NCI-H1930 (cell line): ENCODE results near the gene CST1.
"Not testable (repeated sequence)": the region's sequence is repeated elsewhere in the genome, so short reads cannot be mapped to it uniquely, and the experiment has no call there.

Experiments
- DNase-seq, 2 experiments: peaks; one replicate each; lab custom pipeline; 2025; lab: John Stamatoyannopoulos, UW

Gene CST1, protein sequence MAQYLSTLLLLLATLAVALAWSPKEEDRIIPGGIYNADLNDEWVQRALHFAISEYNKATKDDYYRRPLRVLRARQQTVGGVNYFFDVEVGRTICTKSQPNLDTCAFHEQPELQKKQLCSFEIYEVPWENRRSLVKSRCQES

DNA sequence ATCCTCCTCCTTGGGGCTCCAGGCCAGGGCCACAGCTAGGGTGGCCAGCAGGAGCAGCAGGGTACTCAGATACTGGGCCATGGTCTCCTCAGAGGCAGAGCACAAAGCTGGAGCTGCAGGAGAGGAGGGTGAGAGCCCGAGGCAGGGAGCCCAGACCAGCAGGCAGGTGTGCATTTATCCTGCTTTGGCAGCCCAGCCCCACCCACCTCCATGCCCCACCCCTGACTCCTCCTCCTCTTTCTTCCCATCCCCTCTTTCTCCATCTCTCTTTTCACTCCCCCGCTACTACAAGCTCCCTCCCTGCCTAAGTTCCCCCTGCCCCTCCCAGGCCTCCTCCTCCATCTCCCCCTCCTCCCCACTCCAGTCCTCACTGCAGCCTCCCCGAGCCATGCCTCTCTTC is at the start of gene CST1:
Gene CST1, minus strand, starts transcription at position 150 of the 400 bp plus-strand sequence. Its CDS starts 69 bp downstream, at position 81.
- DNase-seq, result not testable (repeated sequence)

DNA sequence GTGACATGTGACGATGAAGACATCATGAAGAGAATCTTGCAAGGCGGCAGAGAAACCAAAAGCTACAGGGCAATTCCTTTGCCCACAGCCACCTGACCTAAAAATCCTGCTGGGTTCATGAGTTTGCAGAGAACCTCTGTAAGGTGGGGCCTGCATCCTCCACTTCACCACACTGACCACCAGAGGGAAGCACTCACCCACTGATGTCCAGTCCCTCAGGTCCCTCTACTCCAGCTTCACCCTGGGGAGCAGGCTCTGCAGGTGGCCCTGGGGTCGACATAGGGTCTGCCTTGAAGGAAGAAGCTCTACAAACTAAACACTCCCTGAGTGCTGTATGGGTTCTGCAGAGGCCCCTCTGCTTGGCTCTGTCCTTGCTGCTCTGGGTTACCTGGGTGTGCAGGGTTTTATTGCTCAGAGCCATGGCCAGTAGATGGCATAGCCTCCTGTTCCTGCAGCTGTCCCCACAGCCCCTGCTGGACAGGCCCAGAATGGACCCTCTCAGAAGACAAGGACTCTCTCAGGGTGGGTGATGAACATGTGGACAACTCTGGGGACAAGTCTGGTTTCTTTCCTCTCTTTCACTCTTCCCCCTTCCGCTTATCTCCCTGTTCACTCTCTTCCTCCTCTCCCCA is 48.6 kb upstream of the CST1 start:
- DNase-seq, result peak in 1 of 2 experiments; percentile 1

DNA sequence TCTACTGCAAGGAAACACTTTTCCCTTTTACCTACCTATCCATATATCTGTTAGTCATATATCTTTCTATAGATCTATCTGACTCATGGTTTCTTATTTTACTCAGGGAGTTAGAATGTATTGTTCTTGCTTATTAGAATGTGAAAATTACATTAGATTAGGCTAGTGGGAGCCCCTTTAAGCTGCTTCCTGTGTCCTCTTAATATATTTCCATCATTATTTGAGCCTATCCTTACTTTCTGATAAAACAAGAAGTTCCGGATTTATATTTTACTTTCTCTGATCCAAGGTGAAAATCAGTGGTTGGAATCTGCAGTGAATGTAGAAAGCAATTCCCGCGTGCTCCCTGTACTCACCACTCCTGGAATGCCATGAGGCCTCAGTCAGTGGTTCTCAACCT is 44.8 kb upstream of the CST1 start:
- no peak for DNase-seq

DNA sequence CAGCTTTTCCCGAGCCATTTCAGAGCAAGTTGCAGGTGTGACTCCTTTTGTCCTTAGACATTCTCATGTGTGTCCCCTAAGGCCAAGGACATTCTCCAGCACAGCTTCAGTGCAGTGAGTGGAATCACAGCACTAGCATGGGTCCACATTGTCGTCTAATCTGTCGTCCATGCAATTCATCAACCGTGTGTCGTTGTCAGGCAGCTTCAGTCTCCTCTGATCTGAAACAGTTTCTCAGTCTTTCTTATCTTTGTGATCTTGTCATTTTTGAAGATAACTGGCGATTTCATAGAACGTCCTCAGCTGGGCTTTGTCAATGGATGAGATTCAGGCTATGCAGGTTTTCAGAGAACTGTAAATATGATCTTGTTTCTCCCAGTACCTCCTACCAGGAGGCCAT is 44.1 kb upstream of the CST1 start:
- no peak for DNase-seq

DNA sequence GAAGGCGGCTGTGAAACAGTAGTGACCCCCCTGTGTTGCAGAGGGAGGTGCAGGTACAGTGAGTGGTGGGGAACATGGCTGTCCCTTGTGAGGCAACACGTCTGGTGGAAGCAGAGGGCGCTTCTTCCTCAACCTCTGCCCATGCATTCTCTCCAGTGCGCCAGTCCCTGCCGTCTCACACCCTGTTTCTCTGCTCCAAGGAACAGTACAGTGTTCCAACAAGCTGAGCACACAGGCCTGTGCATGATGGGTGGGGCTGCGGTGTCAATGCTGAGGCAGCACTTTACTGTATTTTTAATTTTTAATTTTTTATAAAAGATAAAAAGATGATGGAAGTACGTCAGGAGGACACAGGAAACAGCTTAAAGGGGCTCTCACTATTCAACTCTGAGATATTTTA is 43.3 kb upstream of the CST1 start:
- DNase-seq, result no peak

DNA sequence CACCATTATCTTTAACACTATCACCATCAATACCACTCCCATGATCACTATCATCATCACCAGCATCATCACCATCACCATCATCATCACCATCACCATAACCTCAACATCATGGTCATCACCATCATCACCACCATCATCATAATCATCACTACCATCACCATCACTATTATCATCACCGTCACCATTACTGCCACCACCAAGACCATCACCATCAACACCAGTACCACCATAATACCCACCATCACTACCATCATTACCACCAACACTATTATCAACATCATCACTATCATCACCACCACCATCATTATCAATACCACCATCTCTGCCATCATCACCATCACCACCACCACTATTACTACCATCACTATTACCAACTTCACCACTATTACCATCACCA is 32.7 kb upstream of the CST1 start:
- DNase-seq, result no peak

DNA sequence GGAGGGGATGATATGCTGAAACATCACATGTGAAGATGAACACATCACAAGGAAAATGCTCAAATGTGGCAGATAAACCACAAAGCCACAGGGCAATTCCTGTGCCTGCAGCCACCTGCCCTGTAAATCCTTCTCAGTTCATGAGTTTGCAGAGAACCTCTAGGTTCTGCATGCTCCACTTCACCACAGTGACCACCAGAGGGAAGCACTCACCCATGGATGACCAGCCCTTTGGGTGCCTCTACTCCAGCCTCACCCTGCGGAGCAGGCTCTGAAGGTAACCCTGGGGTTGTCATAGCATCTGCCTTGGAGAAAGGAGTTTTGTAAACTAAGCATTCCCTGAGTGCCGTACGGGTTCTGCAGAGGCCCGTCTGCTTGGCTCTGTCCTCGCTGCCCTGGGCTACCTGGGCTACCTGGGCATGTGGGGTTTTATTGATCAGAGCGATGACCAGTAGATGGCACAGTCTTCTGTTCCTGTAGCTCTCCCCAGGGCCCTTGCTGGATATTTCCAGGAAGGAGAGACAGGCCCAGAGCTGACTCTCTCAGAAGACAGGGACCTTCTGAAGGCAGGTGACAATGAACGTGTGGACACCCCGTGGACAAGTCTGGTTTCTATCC is 31.7 kb upstream of the CST1 start:
- DNase-seq, result peak in 1 of 2 experiments; percentile 48

DNA sequence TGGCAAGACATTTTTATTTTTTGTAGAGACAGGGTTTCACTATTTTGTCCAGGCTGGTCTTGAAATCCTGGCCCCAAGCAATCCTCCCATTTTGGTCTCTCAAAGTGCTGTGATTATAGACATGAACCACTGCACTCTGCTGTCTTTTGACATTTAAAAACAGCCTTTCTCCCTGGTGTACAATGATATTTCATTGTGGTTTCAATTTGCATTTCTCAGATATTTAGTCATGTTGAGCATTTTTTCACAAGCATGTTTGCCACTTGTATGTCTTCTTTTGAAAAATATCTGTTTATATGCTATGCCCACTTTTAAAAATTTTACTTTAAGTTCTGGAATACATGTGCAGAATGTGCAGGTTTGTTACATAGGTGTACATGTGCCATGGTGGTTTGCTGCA is 27.9 kb upstream of the CST1 start:
- DNase-seq, result not testable (repeated sequence)

DNA sequence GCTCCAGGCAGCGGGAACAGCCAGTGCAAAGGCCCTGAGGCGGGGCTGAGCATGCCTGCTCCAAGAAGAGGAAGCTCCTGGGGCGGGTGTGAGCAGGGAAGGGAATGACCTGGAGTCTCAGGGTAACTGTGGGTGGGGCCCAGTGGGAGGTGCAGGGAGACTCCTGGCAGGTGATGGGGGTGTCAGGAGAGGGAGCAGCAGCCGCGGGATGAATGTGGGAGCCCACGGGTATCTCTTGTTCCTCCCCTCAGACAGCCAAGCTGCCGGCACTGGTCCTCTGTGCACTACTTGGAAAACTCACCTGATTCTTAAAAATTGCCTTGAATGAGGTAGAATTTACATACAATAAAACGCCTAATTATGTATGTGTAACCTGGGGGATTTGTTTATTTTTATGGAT is 26.6 kb upstream of the CST1 start:
- not testable (repeated sequence) for DNase-seq

DNA sequence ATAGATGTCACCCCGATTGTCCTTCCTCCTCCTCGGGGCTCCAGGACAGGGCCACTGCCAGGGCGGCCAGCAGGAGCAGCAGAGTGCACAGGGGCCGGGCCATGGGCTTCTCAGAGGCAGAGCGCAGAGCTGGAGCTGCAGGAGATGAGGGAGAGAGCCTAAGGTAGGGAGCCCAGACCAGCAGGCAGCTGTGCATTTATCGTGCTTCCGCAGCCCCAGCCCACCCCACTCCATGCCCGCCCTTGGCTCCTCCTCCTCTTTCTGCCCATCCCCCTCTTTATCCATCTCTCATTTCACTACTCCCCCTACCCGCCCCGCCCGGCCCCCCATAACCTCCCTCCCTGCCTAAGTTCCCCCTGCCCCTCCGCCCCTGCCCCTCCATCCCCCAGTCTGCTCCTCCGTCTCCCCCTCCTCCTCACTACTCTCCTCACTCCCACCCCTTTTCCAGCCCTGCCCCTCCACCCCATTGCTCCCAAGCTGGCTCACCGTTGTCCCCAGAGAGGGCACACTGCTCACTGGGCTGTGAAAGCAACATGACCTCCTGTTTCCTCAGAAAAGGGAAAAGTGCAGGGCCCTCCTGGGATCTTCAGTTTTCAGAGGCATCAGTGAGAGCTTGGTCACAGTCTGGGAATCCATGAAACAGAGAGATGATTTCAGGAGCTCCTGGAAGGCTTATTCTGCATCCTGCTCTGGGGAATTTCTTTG is 25.5 kb upstream of the CST1 start:
- no peak for DNase-seq

DNA sequence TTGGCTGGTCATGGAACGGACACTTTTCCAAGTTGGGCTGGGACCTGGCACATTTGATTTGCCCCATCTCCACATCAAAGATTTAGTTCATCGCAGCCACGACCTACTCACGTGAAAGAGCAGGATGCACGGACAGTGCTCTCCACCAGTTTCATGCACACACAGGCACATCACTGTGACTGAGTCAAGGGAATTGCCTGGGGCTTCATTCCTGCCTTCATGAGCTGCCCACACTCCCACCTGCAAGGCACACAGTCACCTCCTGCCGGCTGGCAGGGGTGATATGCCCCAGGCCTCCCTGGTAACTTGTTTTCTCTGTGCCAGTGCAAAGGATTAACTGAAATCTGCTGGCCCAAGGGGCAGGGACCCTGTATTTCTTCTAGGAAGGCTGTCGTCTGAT is 23.3 kb upstream of the CST1 start:
- no peak for DNase-seq

DNA sequence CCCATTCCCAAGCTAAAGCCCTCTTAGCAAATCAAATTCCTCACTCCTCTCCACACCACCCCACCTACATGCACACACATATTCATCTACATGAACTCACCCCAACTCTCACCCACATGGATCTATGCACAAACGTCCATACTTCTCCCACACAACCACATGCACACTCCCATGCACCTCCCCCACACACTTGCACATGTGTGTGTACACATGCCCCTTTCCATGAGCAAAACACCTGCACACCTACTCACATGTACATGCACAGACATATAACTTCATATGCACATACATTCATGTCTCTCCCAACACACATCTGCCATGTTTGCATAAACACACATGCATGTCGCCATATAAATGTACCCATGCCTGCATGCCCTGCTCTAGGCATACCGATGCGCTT is 22.8 kb upstream of the CST1 start:
- DNase-seq, result no peak

DNA sequence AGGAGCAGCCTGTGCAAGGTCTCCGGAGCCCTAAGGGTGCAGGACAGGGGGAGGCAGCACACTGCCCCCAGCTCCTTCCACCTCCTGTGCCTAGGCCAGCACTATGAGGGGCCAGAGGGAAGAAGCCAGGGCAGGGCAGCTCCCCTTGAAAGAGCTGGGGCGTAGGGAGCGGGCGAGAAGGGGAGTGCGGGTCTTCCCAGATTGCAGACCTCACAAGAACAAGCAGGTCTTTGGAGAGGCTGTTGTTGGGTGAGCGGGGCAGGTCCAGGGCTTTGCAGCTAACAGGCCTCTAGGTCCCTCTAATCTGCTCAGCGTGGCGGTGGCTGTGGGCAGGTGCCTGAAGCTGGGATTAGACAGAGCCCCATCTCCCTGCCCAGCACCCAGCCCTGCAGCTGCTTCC is 22.4 kb upstream of the CST1 start:
- DNase-seq, result no peak

DNA sequence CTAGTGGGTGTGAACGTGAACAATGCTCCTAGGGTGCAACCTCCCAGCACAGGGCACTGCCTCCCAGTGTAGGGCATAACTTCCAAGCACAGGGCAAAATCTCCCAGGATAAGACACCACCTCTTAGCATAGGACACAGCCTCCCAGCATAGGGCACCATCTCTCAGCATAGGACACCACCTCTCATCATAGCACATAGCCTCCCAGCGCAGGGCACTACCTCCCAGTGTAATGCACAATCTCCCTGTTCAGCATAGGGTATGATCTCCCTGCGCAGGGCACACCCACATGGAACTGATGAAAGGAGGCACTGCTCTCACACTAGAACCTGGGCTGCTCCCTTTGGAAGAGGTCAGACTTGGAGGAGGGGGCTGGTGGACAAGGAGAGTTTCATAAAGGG is 21.3 kb upstream of the CST1 start:
- no peak for DNase-seq

DNA sequence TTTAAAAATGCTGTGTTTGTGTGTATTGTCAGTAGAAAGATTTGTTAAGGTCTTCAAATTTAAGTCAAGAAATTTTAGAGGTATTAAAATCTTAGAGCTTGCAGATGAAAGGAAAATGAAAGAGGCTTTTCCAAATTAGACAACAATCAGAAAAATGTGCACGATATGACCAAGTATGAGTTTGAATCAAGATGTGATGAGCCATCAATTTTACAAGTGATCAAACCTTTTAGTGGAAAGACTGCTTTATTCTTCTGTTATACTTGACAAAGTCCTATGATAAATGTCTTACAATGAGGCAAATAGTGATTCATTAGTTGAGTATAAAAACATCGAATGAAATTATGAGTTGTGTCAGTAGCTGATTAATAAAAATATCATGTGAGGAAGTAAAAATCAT is 19.6 kb upstream of the CST1 start:
- no peak for DNase-seq

DNA sequence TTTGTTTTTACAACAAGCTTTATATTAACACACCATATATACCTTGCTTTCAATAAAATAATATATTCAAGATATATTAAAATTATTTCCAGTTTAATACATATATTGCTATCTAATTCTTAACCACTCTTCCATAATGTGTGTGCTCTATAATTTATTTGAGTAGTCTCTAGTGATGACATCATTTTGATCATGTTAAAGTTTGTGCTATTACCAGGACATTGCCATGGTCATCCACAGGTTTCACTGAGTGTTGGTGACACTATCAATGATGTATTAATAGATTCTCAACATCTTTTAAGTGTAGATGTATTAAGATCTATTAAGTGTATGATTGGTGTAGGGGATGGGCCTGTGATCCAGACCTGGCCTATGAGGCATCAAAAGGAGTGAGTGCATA is 17.8 kb upstream of the CST1 start:
- not testable (repeated sequence) for DNase-seq

DNA sequence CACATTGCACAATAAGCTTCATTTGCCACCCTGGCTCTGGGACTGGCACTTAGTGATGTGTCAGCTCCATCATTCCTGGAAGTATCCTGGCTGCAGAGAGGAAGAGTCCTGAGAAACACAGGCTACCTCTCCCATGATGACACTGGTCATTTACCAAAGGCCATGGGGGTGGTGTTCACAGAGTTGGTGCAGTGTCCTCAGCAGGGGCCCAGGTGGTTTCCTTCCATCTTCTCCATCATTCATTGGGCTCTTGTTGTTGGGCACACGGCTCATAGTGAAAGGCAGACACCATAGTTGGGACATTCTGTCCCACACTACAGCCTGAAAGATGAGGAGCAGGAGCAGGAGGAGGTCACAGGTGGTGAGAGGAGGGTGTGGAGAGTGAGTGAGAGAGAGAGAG is 15.8 kb upstream of the CST1 start:
- no peak for DNase-seq

DNA sequence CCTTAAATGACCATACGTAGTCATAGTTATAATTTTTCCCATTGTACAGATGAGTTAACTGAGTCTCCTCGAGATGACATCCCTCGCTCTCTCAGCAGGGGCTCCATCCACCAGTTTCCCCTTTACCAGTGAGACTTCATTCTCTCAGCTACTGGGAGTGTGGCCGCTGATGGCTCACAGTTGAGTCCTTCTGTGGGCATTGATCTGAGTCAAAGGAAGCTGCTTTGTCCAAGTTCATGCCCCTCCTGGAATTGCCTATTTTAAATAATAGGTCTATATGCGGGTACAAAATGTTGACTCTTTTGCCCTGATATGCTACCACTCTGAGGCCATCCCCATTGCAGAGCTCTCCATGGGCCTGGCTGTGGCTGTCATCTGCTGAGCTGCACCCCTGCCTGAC is 14.8 kb upstream of the CST1 start:
- DNase-seq, result no peak

DNA sequence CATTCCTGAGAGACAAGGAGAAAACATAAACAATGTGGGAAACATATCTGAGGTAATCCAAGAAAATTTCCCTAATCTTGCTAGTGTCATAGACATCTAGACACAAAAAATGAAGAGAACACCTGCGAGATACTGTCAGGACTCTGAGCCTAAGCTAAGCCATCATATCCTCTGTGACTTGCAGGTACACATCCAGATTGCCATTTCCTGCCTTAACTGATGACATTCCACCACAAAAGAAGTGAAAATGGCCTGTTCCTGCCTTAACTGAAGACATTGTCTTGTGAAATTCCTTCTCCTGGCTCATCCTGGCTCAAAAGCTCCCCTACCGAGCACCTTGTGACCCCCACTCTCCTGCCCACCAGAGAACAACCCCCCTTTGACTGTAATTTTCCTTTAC is 13.9 kb upstream of the CST1 start:
- DNase-seq, result not testable (repeated sequence)

DNA sequence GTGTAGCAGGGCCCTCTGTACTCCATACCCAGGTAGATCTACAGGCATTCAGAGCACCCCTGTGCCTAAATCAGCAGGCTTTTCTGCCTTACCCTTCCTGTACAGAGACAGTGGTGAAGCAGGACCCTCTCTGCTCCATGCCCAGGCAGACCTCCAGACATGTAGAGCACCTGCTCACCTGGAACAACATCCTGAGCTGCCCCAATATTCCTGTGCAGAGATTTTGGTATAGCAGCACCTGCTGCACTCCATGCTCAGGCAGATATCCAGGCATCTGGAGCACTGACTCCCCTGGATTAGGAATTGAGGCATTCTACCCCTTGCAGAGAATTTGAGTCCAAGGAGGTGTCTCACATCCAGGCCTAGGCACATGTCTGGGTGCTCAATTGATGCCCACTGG is 12.6 kb upstream of the CST1 start:
- no peak for DNase-seq

DNA sequence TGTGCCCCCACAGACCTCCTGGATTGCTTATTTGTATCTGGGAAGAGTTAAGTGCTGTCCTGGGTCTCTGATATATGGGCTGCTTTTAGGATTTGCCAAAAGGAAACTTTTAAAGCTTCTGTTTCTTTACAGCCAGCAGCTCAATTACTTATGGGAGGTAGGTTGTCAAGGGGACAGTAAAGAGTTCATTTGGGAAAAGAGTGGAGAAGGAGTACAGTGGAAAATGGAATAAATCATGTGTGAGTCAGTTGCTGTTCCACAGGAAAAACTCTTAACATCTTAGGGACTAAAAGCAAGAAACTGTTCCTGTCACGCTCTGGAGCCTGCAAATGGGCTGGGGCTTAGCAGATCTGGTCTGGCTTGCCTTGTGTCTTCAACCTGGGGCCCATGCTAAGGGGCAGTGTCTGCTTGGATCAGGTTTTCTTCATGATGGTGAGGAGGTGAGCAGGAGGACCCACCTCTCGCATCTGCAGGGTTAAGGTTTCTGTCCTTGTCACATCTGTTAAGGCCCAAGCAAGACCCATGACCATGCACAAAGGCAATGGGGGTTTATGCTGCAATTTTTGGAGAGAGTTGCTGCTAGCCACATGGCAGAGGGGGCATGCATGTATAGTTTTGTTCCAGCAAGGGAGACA is 8.7 kb upstream of the CST1 start:
- DNase-seq, result no peak

DNA sequence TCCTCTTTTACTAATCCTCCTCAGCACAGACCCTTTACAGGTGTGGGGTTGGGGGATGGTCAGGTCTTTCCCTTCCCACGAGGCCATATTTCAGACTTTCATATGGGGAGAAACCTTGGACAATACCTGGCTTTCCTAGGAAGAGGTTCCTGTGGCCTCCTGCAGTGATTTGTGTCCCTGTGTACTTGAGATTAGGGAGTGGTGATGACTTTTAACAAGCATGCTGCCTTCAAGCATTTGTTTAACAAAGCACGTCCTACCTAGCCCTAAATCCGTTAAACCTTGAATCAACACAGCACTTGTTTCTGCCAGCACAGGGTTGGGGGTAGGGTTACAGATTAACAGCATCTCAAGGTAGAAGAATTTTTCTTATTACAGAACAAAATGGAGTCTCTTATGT is 6.1 kb upstream of the CST1 start:
- DNase-seq, result not testable (repeated sequence)

DNA sequence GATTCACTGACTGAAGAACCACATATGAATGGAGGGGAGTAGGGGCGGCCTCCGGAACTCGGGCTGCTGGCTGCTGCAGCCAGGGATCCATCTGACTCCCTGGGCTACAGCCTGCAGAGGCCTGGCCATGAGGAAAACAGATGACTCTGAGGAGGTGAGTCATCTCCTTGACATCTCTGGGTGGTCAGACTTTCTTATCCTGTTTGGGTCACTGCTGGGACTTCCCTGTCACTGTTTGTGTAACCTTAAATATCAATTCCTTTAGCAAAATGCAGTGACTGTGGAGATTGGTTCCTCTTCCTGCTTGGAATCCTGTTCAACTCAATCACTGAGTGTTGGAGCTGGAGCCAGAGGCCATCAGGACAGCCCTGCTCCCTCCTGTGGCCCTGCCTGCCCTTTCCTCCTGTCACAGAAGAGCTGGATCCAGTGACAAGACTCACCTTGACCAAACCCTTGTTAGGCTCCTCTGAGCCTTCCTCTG is 4.4 kb upstream of the CST1 start:
- DNase-seq, result not testable (repeated sequence)
